ENCODE results near the gene ENTPD5. TPM values are rescaled to one million over a fixed set of nuclear protein-coding genes. Genes with fewer than 3 reads are reported as not detected.
A peak's percentile ranks its signal among the peaks of the same experiment; 100 is the strongest.

ENTPD5 gene
- total RNA-seq, 1 donor: 10.1 TPM

DNA sequence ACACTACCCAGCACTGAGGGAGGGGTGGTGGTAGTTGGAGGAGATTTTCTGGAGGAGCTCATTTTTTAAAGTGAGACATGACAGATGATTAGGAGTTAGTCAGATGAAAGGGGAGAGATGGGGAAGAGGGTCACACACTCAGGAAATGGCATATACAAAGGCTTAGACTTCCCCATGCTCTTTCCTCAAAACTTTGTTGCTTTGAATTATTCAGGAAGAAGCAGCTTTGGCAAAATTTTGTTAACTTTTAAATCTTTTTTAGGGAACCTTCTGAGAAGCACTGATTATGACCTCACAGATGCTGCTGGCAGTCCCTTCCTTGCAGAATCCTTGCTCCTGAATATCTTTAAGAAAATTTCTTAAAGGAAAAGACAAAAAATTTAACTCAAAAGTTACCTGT, 45.3 kb upstream of the ENTPD5 start:
- Histone ChIP-seq H2AFZ (ENCODE audit: low read length) (no peak overlapping the region), H3K4me2 (ENCODE audit: insufficient read depth, low read length) (no peak overlapping the region), H3K27me3 (ENCODE audit: insufficient read depth, low read length) (no peaks in the 10 kb centered on the region), H3K4me1 (ENCODE audit: insufficient read depth, low read length) (peaks cover 36% of the 10 kb centered on the region), H3K4me3 (ENCODE audit: insufficient read depth, low read length) (no peak overlapping the region), H3K9me3 (ENCODE audit: low read depth, low read length) (no peaks in the 10 kb centered on the region), H3K79me2 (ENCODE audit: insufficient read depth, low read length) (no peaks in the 10 kb centered on the region), H3K36me3 (ENCODE audit: insufficient read depth, low read length) (peaks cover 16% of the 10 kb centered on the region), H4K20me1 (ENCODE audit: insufficient read depth, low read length) (no peaks in the 10 kb centered on the region), H3K27ac (ENCODE audit: low read depth, low read length) (no peak overlapping the region)
- TF ChIP-seq, protein P1, sequence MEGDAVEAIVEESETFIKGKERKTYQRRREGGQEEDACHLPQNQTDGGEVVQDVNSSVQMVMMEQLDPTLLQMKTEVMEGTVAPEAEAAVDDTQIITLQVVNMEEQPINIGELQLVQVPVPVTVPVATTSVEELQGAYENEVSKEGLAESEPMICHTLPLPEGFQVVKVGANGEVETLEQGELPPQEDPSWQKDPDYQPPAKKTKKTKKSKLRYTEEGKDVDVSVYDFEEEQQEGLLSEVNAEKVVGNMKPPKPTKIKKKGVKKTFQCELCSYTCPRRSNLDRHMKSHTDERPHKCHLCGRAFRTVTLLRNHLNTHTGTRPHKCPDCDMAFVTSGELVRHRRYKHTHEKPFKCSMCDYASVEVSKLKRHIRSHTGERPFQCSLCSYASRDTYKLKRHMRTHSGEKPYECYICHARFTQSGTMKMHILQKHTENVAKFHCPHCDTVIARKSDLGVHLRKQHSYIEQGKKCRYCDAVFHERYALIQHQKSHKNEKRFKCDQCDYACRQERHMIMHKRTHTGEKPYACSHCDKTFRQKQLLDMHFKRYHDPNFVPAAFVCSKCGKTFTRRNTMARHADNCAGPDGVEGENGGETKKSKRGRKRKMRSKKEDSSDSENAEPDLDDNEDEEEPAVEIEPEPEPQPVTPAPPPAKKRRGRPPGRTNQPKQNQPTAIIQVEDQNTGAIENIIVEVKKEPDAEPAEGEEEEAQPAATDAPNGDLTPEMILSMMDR (IDR thresholded peaks at IDR 0.05; ENCODE audit: extremely low read depth, low read depth, low read length): no peak
- DNase-seq (ENCODE audit: insufficient read length, low spot score, missing footprints): no peak

DNA sequence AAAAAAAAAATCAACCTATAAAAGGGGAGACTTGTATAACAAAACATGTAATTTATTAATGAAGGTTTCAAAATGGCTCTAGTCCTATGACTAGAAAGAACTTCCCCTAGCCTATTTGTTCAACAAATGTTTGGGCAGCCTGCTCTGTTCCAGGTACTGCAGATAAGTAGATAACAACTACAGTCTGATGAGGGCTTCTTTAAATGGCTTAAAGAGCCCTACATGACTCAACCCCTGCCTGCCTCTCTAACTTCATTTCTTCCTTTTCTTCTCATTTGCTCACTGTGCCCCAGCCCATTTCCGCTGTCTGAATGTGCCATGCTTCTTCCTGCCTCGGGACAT, 43.7 kb upstream of the ENTPD5 start:
- peak overlapping the region; percentile 53 for H3K27ac ChIP-seq (ENCODE audit: low read depth, low read length)
- H2AFZ ChIP-seq (ENCODE audit: low read length): no peak overlapping the region
- no peaks in the 10 kb centered on the region for H3K79me2 ChIP-seq (ENCODE audit: insufficient read depth, low read length)
- H3K9me3 ChIP-seq (ENCODE audit: low read depth, low read length): no peaks in the 10 kb centered on the region
- H3K4me3 ChIP-seq (ENCODE audit: insufficient read depth, low read length): no peak overlapping the region
- peaks cover 20% of the 10 kb centered on the region for H3K36me3 ChIP-seq (ENCODE audit: insufficient read depth, low read length)
- no peaks in the 10 kb centered on the region for H4K20me1 ChIP-seq (ENCODE audit: insufficient read depth, low read length)
- H3K4me1 ChIP-seq (ENCODE audit: insufficient read depth, low read length): peaks cover 36% of the 10 kb centered on the region
- H3K4me2 ChIP-seq (ENCODE audit: insufficient read depth, low read length): no peak overlapping the region
- H3K27me3 ChIP-seq (ENCODE audit: insufficient read depth, low read length): no peaks in the 10 kb centered on the region
- DNase-seq (ENCODE audit: insufficient read length, low spot score, missing footprints): no peak
- TF ChIP-seq, protein P1 (IDR thresholded peaks at IDR 0.05; ENCODE audit: extremely low read depth, low read depth, low read length): no peak

DNA sequence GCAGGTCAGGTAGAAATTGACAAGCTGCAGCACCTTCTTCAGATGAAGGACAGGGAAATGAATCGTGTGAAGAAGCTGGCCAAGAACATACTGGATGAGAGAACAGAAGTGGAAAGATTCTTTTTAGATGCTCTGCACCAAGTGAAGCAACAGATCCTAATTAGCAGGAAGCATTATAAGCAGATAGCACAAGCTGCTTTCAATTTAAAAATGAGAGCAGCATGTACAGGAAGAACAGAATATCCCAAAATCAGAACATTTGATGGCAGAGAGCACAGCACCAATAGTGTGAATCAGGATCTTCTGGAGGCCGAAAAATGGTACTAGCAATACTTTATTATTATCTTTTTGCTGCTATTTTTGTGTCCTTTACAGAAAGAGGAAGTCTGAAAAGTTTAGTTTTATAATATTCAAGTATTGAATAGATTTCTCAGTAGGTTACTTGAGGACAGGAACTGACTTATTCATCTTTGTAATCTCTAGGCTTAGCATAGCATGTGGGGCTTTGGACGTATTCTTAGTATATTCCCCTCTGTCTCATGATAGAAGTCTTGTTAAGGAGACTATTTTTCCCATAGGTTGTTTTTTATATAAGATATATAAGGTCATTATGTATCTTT, 30.9 kb upstream of the ENTPD5 start:
- Histone ChIP-seq H2AFZ (ENCODE audit: low read length) (no peak overlapping the region), H3K9me3 (ENCODE audit: low read depth, low read length) (no peaks in the 10 kb centered on the region), H3K27ac (ENCODE audit: low read depth, low read length) (no peak overlapping the region), H3K4me2 (ENCODE audit: insufficient read depth, low read length) (no peak overlapping the region), H3K27me3 (ENCODE audit: insufficient read depth, low read length) (no peaks in the 10 kb centered on the region), H3K4me1 (ENCODE audit: insufficient read depth, low read length) (no peaks in the 10 kb centered on the region), H3K36me3 (ENCODE audit: insufficient read depth, low read length) (peaks cover 7% of the 10 kb centered on the region), H4K20me1 (ENCODE audit: insufficient read depth, low read length) (no peaks in the 10 kb centered on the region), H3K4me3 (ENCODE audit: insufficient read depth, low read length) (no peak overlapping the region), H3K79me2 (ENCODE audit: insufficient read depth, low read length) (no peaks in the 10 kb centered on the region)
- DNase-seq (ENCODE audit: insufficient read length, low spot score, missing footprints): peak; percentile 65
- TF ChIP-seq, protein P1 (IDR thresholded peaks at IDR 0.05; ENCODE audit: extremely low read depth, low read depth, low read length): no peak

DNA sequence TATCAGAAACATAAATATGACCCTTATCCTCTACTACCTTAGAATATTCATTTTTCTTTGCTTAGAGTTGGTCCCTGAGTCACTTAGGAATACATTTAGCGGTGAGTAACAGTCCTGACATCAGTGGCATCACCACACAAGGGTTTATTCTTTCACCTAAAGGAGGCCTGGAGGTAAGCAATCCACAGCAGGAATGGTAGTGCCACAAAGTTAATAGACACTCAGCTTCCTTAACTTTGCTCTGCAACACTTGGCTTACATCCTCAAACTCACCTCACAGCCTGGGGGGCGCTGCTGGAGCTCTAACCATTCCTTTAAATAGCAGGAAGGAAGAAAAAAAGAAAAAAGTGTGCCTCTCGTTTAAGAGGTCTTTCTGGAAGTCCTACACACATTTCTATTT, 29.2 kb upstream of the ENTPD5 start:
- Histone ChIP-seq H3K27me3 (ENCODE audit: insufficient read depth, low read length) (no peaks in the 10 kb centered on the region), H3K4me1 (ENCODE audit: insufficient read depth, low read length) (no peaks in the 10 kb centered on the region), H3K4me3 (ENCODE audit: insufficient read depth, low read length) (no peak overlapping the region), H3K36me3 (ENCODE audit: insufficient read depth, low read length) (peaks cover 7% of the 10 kb centered on the region), H3K9me3 (ENCODE audit: low read depth, low read length) (no peaks in the 10 kb centered on the region), H3K27ac (ENCODE audit: low read depth, low read length) (no peak overlapping the region), H4K20me1 (ENCODE audit: insufficient read depth, low read length) (no peaks in the 10 kb centered on the region), H3K4me2 (ENCODE audit: insufficient read depth, low read length) (no peak overlapping the region), H3K79me2 (ENCODE audit: insufficient read depth, low read length) (no peaks in the 10 kb centered on the region), H2AFZ (ENCODE audit: low read length) (no peak overlapping the region)
- TF ChIP-seq, protein P1 (IDR thresholded peaks at IDR 0.05; ENCODE audit: extremely low read depth, low read depth, low read length): no peak
- DNase-seq (ENCODE audit: insufficient read length, low spot score, missing footprints): peak; percentile 47

All from osteoblast (primary cell).